CD4-positive, alpha-beta T cell treated with Interleukin-6 at 100 ng/mL for 8 hours (primary cell): ENCODE data around the gene ALK.

ENCODE experiments used
- DNase-seq: peaks from one replicate; pipeline ENCODE4 v3.0.0-alpha.2; 2020; ENCODE audit warnings: mixed read lengths, low spot score

Gene ALK

DNA sequence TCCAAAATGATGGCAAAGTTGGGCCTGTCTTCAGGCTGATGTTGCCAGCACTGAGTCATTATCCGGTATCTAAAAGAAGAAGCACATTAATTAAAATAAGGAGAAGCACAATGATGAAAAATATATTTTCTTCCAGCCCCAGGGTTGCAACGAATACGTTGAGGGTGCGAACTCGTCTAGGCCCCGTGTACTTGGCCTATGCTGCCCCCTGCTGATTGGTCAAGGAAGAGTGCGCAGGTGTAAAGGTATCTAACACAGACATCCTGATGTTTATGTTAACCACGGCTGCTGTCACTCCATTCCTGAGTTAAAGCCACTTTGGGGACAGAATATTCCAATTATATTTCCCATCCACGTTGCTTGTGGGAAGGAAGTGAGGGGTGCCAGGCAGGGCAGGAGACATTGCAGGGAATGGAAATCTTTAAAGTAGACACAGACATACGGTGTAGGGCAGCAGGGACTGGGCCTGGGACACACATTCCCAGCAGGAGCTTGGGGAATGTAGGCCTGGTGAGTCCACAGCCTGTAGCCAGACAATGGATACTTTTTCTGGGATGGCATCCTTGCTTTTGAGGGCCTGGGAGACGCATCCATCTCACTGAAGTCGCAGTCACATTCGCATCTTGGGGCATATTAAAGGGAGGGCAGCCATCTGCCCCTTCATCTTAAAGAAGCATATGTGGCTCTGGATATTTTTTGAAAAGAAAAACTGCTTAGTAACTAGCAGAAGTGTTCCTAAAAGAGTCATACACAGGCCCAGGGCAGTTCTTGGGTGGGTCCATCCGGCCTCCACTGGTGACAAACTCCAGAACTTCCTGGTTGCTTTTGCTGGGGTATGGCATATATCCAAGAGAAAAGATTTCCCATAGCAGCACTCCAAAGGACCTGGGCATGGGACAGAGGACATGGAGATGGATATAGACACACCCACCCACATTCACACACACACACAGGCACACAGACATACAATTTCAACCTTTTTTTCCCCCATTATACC lies 724.3 kb downstream of the ALK start:
- peak; percentile 72 for DNase-seq

DNA sequence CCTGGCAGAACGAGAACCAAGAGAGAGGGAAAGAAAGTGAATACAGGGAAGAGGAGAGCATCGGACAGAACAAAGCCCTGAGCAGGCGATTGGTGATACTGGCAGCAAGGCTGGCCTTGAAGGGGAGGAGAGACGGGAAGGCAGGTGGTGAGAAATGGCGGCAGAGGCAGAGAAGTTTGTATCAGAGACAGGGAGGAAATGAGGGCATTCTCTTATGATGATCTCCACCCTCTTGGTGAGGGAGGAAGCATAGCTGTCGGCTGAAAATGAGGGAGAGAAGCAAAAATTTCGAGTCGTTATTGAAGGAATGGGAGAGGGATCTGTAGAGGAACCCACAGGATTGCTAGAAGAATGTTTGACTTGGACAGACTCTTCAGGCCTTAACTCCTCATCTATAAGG lies 725.6 kb downstream of the ALK start:
- DNase-seq, result no peak

DNA sequence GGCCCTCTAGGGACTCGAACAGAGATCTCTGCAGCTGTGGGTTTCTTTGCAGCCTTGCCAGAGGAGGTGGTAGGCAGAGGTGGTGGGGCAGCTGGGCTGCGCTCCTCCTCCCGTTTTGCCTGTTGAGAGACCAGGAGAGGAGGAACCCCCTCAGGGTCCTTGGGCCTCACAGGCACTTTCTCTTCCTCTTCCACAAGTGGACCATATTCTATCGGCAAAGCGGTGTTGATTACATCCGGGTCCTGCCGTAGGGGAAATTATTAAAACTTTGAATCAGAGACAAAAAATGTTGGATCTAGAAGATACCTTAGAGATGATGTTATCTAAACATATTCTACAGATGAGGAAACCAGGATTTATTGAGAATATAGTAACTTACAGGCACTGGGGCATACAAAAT lies 727.7 kb downstream of the ALK start:
- no peak for DNase-seq

DNA sequence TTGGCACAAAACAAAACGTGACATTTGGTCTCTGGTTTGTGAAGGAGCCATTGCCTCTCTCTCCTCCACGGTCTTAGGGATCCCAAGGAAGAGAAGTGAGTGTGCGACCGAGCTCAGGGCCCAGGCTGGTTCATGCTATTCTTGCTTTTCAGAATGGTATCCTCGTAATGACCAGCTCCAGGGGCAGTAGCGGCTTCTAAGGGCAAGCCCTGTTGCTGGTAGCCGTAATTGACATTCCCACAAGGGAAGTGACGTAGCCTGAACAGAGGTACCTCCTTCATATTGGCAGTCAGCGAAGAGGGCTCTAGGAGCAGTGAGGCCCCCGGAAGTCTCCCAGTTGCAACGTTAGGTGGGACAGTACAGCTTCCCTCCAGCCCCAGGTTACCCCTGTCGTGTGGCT lies 728.3 kb downstream of the ALK start:
- DNase-seq, result no peak

DNA sequence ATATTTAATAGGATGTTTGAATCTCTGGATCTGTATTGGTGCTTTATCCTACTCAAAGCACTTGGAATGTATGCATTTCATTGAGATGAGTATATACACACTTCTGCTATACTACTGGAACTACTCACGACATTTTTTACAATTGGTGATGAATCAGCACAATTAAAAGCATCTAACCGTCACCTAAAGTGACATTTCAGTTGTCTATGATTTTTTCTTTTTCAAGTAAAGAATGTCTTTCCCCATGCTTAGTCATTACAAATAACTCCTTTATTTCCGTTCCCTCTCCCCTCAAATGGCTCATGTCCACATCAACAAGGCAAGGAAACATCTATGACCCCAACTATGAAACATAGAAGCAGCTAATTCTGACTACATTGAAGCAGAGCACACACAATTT lies 728.9 kb downstream of the ALK start:
- DNase-seq, result no peak

DNA sequence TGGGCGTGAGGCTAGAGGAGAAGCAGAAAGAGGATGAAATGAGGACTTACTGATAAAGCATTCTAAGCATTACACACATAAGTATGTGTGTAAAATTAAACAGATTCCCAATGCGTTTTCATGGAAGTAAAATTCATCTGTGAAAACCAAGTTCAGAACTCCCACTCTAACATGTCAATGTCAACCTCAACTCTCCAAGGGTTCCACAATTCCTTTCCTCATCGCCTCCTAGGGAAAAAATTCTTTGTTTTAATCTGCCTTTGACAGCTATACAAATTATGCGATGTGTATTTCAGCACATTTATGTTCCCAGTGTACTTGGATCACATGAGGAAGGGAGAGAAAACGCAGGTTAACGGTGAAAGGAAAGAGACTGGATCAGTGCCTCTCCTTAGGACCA lies 729.6 kb downstream of the ALK start:
- no peak for DNase-seq

DNA sequence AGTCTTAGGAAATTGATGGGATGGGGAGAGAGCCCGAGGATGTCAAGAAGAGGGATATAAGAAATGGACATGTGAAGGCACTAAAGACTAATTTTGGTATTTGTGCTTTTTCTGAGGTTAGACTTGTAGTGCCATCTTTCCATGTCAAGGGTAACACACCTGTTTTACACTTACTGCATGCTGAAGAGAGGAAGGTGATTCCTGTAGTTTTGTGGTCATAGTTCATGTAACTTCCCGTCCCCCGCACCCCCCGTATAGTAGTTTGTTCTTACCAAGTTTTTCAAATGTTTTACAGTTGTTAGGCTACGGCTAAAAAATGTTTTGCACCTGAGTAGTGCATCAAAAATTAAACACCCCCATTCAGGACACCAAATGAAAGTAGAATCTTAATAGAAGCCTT lies 732.3 kb downstream of the ALK start:
- DNase-seq, result peak; percentile 39

DNA sequence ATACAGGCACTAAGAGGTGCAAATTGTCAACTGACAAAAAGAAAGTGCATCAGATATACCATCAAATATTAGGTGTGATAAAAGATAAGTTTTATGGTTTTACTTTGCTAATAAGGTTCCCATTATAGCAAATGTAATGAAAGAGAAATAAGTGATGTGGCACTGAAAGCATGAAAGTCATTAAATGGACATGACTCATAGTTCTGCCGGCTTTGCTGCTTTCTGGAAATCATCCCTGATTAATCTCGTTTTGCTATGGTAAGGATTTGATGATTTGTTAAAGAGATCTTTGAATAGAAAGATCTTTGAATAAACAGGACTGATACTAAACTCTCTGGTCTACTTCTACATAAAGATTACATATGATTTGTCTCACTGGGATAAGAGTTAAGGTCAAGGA lies 733.5 kb downstream of the ALK start:
- no peak for DNase-seq

DNA sequence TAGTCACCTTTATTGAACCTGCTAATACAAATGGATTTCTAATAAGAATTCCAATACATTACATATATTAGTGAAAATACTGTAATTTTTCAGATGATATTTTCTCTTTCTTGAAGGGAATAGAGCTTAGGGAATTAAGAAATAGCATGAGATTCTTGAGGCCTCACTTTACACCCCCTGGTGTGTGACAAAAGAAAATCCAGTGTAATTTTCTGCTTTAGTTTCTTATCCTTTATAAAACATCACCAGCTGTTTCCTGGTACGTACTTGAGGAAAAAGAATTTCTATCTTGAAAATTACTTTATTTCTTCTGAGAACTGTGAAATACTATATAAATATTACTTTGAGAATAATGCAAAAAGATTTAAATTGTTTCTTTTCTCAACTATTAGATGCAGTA lies 734.6 kb downstream of the ALK start:
- DNase-seq, result no peak

DNA sequence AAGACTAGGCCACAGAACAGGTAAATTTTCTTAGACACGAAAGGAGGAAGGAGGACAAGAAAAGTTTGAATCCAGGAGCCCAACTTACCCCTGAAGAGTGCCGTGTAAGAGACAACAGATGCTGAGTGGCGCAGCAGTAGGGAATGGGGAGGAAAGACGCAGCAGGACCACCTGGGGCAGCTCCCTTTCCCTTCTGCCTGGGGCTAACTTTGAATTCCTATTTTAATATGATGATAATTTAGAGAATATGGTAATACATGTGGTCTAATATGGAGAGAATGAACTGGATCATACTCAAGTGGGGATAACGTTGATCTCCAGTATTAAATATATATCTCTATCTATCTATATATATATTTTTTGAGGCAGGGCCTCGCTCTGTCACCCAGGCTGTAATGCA lies 736.9 kb downstream of the ALK start:
- no peak for DNase-seq

DNA sequence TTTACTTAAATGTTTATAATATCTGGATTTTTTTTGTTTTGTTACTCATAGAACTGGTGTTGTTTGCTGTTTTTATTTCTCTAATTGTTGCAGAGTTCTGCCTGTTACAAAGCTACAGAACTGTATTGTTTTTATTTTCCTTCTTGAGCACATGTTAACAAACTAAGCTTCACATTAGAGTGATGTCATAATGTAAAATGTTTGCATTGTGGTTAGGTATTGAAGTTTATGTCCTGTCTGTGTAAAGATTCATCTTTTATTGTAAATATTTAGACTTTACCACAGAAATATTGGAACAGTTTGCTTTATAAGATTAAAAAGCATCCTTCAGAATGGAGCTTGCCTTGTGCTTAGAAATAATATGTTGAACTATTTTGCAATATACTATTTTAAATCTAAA lies 738.5 kb downstream of the ALK start:
- DNase-seq, result no peak

DNA sequence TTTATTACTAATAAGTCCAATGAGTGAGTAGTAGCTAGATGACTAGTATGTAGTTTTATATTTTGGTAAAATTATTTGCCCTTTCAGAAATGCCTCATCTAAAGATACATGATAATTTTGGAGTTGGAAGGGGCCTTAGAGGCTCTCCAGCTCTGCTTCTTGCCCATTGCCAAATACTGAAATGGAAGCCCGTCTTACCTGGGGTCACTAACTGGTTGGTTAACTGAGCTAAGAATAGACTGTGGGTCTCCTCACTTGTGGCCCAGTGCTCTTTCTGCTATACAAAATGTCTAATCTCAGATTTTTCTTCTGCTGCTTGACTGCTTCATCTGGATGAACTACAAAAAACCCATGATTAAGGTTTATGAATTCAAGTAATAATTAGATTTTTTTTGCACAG lies 739.1 kb downstream of the ALK start:
- DNase-seq, result no peak

DNA sequence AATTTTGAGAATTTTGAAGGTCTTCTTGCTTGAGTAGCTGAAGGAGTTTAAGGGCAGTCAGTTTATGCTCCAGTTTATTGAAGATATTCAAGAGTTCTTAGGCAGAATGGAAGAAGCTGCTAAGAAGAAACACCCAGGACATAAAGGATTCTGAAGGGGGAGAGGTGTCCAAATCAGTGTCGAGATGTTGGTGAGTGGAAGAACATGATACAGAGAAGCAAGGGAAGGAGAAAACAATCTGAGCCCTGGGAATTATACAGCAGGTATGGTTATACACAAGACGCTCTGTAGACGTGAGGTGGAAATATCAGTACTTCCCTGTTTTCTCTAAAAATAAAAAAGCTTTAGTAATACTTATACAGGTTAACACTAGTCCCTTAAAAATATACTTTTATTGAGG lies 746.0 kb downstream of the ALK start:
- no peak for DNase-seq

DNA sequence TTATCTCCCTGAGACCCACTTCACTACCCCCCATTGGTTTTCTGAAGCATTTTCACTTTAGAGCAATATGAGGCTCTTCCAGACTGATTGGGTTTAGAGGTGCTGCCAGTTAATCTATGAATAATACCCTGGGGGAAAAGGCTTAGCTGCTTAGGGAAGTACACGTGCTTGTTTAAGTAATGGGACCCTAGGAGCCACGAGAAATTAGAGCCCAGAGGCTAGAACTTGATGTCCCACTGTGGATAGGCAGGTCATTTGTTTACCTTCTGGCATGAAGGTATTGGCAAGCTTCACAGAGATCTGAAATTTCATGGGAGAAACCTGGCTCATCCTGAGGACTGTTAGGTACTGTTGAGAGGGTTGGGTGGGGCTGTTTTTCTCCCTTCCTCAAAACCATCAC lies 746.4 kb downstream of the ALK start:
- DNase-seq, result no peak

DNA sequence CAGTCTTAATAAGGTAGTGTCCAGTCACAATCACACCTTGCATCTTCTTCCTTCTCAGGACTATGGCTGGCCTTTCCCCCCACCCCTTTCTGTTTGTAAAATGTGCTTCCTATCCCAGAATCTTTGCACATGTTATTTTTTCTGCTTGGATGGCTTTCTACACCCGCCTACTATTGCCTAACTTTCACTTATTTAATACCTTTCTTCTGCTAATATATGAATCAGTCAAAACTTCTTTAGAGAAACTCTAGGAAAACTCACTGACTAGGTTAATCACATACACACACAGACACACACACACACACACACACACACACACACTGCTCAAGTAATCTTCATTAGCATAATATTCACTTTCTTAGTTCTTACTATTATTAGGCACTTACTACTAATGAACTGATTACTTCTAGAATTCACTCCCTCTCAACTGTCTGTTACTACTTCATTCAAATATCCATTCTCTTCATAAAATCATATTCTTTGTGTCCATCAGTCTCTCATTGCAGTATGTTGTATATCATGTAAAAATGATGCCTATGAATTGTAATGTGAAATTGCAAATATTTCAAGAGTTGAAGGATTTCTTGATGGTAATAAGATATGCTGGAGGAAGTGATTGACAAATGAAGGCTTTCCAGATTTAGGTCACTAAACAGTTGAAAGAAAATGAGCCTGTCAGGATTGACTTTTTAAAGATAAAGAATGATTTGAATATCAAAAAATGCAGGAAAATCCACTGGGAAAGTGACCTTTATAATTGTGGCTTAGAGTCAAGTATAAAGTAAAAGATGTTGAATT lies 754.9 kb downstream of the ALK start:
- no peak for DNase-seq

DNA sequence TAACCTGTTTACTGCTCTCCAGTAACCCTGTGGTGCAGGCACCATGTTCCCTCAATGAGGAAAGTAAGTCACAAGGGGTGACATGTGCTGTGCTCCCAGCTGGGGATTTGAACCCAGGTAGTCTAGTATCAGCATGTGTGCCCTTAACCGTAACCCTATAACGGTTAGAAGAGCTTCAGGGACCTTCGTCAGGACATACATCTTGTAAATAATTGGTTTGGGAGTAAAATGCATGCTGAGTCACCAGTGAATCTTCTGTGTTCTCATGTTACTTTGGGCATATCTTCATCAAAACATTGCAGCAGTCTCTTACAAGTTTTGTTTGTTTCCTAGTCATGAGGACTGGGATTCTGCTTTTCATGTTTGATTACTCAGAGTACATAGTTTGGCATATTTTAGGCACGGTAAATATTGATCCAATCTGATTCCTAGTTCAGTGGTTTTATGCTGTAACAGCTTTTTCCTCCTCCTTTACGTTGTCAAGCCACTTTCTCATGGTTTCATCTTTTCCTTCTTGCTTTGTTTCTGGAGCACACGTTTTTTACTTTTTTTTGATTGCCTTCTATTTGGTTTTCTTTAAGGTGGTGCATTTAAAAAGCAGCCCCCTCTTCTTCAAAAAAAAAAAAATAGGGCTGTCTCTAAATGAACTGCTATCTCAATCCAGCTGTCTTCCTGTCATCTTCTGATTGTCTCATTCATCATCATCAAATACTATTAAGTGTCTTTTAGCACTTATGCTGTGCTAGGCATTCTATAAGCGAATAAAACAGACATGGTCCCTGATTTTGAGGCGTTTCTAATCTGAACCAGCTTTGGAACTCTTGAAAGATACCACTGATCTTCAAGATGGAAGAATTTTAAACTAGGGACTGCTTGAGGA lies 755.8 kb downstream of the ALK start:
- DNase-seq, result no peak

DNA sequence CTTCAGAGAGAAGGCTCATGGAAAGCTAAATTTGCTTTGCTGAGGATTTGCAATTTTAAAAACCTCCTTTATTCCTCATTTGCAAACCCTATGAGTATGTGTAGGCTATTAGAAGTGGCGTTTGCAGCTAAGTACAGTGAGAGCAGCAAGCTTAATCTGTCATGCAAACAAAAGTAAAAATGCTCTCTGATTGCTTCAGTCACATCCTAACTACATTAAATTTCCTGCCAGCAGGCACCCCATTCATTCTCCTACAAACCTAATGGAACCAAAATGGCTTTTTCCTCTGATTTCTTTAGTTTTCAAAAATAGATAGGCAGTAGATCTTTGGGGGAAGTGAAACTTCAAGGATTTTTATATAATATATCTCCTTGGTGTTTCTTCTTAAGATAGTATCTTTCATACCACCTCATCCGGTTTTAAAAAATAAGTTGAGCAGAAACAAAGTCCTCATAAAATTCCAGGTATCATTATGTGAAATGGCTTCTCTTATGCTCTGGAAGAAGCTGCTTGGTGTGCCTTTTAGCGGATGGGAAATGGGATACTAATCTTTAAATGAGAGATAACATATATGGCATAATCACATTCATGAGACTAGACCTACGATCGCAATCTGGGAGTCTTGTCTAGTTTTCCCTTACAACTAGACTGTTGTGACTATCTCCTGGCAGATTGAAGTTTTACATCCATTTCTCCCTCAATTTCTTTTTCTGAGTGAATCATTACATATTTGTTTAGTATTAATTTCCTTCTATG lies 757.1 kb downstream of the ALK start:
- DNase-seq, result no peak

DNA sequence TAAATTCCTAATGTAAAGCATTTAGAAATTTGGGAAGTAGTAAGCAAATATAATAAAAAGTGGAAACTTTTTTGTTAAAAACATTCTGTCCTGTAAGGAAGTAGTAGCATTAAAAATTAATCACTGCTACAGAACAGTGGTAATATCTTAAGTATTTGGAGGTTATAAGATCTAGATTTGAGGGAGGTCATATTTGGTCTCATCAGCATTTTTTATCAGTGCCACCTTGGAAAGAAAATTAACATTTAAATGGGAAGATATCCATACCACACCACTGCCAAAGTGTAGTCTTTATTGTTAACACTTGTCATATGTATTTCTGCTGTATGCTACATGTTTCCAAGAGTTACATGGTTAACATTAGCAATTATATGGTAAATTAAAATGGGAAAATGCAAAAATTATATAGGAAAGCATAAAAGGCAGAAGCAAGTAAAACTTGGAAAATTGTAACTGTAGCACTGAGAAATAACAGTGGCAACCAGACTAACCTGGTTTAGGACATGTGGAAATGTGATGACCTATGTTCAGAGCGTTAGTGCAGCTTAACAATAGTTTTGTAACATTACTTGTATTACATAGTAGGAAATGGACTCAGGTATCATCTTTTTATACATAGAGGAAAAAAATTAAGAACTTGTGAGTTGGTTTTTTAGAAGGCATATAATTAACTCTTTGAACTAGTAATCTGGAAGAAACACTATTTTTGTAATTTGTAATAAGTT lies 759.0 kb downstream of the ALK start:
- DNase-seq, result no peak

DNA sequence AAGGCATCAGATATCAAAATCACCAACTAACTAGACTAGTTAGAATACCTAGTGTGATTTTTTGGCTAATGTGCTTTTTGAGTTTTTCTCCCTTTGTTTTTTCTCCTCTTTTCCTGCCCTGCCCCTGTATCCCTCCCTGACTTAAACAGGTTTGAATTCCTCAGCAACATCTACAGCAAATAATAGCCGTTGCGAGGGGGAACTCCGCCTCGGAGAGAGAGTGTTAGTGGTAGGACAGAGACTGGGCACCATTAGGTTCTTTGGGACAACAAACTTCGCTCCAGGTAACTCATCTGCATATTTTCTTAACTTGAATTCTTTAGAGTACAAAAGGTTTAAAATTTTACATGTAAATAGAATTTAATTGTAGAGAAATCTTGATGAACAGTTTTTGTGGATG lies 761.2 kb downstream of the ALK start:
- DNase-seq, result no peak

DNA sequence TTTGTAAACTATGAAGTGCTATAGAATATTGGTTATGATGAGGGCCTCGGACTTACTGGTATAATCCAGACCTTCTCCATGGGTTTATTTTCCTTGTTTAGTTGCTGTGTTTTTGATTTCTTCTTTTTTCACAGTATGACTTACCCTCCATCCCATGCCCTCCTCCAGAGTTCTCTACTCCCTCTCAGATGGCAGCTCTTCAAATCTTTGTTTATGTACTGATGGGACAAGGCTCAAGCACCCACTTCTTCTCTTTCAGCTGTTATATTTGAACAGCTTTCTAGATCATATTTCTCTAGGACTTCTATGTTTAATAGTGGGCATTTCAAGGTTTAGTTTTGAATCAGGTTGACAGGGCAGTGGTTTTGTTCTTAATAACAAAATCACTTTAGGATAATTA lies 762.3 kb downstream of the ALK start:
- DNase-seq, result no peak

DNA sequence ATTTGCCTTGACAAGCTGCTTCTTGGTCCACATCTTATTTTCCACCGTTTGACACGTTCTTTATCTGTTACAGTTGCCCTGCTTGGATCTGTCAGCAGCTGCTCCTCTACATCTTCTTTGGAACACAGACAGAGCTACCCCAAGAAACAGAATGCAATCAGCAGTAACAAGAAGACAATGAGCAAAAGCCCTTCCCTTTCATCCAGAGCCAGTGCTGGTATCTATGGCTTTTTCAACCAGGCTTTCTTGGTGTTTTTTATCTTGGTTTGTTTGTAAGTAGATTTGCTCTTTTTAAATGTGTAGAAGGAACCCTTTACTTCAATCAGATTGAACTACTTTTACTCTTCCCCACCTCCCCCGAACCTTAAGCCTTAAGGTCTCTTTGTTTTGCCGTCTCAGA lies 764.3 kb downstream of the ALK start:
- no peak for DNase-seq
